GM12874 (cell line): ENCODE results near the gene LGALS12.
A peak's percentile ranks its signal among the peaks of the same experiment; 100 is the strongest.

Source experiments
- TF ChIP-seq, protein P1 (sequence below): IDR thresholded peaks from 2 replicates; pipeline ENCODE4 v1.5.1; 2011; ENCODE audit warnings: low read depth, mild to moderate bottlenecking, control low read depth, low read length, moderate library complexity; ENCODE audit not compliant: insufficient read depth

Gene LGALS12, protein sequence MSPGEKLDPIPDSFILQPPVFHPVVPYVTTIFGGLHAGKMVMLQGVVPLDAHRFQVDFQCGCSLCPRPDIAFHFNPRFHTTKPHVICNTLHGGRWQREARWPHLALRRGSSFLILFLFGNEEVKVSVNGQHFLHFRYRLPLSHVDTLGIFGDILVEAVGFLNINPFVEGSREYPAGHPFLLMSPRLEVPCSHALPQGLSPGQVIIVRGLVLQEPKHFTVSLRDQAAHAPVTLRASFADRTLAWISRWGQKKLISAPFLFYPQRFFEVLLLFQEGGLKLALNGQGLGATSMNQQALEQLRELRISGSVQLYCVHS

DNA sequence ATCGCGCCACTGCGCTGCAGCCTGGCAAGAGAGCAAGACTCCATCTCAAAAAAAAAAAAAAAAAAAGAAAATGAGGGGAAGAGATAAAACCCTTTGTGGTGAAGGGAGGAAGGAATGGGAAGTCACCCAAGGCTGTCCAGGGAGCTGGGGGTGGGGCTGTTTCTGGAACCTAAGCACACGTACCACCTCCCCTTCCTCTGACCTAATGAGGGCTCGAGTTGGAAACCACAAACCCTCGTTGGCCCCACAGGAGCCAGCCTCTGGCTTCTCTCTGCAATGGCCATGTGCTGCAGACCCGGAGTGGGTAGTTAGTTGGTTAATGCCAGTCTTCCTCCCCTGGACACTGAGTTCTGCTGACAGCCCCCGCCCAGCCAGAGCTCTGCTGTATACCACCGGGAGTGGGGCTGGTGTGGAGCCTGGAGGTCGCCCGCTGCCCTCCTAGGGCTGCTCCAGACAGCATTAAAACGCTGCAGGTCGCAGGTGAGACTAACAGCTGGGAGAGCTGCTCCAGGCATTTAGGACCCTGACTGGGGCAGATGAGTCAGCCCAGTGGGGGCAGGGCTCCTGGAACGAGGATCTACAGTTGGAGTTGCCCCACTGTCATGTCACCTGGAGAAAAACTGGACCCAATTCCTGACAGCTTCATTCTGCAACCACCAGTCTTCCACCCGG, at the start of gene LGALS12:
Gene LGALS12 (plus strand): TSS at position 228 of the 672 bp plus-strand sequence. CDS start 375 bp downstream, at position 603.
- TF ChIP-seq, protein P1, sequence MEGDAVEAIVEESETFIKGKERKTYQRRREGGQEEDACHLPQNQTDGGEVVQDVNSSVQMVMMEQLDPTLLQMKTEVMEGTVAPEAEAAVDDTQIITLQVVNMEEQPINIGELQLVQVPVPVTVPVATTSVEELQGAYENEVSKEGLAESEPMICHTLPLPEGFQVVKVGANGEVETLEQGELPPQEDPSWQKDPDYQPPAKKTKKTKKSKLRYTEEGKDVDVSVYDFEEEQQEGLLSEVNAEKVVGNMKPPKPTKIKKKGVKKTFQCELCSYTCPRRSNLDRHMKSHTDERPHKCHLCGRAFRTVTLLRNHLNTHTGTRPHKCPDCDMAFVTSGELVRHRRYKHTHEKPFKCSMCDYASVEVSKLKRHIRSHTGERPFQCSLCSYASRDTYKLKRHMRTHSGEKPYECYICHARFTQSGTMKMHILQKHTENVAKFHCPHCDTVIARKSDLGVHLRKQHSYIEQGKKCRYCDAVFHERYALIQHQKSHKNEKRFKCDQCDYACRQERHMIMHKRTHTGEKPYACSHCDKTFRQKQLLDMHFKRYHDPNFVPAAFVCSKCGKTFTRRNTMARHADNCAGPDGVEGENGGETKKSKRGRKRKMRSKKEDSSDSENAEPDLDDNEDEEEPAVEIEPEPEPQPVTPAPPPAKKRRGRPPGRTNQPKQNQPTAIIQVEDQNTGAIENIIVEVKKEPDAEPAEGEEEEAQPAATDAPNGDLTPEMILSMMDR = no peak

DNA sequence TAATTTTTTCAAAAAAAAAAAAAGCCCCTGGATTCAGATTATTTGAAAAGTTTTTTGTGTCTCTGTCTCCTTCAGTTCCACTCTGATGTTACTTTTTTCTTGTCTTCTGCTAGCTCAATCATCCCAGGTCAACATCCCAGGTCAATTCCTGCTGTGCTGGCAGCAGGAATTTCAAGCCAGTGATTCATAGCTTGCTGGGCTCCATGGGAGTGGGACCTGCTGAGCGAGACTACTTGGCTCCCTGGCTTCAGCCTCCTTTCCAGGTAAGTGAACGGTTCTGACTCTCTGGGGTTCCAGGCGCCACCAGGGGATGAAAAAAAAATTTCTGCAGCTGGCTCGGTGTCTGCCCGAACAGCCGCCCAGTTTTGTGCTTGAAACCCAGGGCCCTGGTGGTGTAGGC, 46.3 kb upstream of the LGALS12 start:
- TF ChIP-seq, protein P1 = no peak

DNA sequence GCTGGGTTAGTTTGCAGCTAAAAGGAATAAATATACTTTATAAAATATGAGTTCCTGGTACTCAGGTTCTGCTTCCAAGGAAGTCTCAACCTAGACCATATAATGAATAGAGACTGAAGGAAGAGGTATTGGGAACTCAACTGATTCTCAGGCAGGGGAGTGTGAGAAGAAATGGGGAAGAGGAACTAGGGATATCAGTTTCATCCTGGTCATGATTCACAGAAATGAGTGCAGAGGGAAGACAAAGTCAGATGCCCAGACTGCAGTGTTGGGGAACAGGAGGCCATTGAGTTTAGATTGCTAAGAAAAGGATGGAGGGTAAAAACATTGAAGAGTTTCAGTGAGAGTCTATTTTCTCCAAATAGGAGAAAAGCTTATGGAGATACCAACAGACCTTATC, 43.7 kb upstream of the LGALS12 start:
- TF ChIP-seq, protein P1 = no peak

DNA sequence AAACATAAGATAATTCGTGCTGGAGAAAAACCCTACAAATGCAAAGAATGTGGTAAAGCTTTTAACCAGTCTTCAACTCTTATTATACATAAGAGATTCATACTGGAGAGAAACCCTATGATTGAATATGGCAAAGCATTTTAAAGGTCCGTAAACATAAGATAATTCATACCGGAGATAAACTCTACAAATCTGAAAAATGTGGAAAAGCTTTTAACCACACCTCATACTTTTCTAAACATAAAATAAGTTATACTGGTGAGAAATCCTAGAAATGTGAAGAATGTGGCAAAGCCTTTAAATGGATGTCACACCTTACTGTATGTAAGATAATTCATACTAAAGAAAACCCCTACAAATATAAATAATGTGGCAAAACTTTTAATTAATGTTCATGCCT, 35.6 kb upstream of the LGALS12 start:
- TF ChIP-seq, protein P1 = no peak

DNA sequence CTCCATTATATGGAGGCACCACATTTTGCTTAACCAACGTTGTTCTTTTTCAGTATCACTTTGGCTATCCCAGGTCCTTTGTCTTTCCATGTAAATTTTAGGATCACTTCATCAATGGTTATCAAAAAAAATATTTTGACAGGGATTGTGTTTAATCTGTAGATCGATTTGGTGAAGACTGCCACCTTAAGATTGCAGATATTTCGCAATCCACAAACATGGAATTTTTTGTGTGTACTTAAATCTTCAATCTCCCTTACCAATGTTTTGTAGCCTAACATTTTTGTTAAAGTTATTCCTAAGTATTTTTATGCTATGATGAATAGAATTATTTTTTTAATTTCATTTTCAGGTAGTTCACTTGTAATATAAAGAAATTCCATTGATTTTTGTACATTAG, 33.5 kb upstream of the LGALS12 start:
- TF ChIP-seq, protein P1 = no peak

DNA sequence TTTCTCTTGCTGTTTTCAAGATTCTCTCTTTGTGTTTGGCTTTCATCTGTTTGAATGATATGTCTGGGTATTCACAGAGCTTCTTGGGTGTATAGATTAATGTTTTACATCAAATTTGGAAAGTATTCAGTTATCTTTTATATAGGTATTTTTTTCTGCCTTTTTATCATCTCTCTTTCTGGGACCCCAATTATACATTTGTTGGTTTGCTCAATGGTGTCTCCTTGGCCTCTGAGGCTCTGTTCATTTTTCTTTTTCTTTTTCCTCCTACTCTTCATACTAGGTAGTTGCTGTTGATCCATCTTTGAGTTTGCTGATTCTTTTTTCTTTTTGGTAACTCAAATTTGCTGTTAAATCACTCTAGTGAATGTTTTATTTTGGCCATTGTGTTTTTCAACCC, 29.3 kb upstream of the LGALS12 start:
- TF ChIP-seq, protein P1 = no peak

DNA sequence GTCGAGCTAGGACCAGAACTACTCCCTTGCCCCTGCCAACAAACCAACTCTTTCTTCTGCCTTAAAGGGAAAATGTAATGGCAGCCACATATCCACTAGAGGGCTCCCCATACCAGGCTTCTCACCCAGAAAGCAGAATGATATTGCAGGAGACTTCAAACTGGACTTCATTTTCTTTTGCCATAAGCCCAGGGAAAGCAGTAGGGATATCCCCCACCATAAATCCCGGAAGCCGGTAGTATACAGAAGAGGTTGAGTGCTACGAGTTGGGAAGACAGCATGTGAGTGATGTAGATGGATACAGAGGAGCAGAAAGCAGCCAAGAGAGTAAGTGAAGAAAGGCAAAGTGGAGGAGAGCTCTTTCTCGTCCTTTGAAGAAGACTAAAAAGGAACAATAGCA, 27.0 kb upstream of the LGALS12 start:
- TF ChIP-seq, protein P1 = peak; percentile 79
